ENCODE results near the gene SLC38A2. TPM values are rescaled to one million over a fixed set of nuclear protein-coding genes. Genes with fewer than 3 reads are reported as not detected.

The SLC38A2 gene
- polyA plus RNA-seq, 1 donor from 2014 or later = 143 TPM

DNA sequence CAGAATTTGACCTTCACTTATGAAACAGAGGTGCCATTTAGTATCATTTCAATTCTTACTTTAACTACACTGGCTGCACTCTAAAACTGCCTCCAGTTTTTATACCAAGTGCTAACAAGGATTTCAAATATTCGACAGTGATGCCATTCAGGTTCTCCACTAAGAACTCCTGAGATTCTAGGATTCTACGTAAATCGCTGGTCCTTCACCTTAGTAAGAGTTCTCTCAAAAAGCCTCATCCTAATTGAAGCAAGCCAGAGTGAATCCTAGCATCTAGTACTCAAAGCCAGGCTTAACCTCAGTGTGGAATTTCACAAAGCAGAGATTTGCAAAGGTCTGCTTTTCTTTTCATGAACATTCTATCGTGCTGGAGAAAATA, 3.5 kb downstream of the SLC38A2 start:
- Histone ChIP-seq H3K4me2 (ENCODE audit: low read length) (peak overlapping the region; percentile 89), H3K9me2 (ENCODE audit: insufficient read depth, low read length) (no peaks in the 10 kb centered on the region), H3K27ac (ENCODE audit: low read length) (no peak overlapping the region), H3K27me3 (ENCODE audit: insufficient read depth, low read depth, low read length) (no peaks in the 10 kb centered on the region), H2AFZ (ENCODE audit: low read depth, low read length) (no peak overlapping the region), H3F3A (ENCODE audit: insufficient read depth, low read length, poor library complexity, severe bottlenecking) (no peaks in the 10 kb centered on the region), H3K79me2 (replicated peaks; ENCODE audit: insufficient read depth, low read length) (peaks cover 69% of the 10 kb centered on the region), H3K4me3 (ENCODE audit: low read length) (peak overlapping the region; percentile 90), H3K9ac (ENCODE audit: low read length) (peak overlapping the region; percentile 11), H4K20me1 (ENCODE audit: insufficient read depth) (peaks cover 11% of the 10 kb centered on the region), H3K36me3 (ENCODE audit: insufficient read depth, low read length) (peaks cover 29% of the 10 kb centered on the region), H3K9me3 (ENCODE audit: low read length) (no peaks in the 10 kb centered on the region)
- TF ChIP-seq EP300 (conservative IDR thresholded peaks at IDR 0.05; ENCODE audit: poor library complexity, severe bottlenecking) (no peak), EZH2 (IDR thresholded peaks at IDR 0.05; ENCODE audit: borderline replicate concordance, insufficient read depth, low read length, poor library complexity, severe bottlenecking) (no peak), POLR2AphosphoS5 (IDR thresholded peaks at IDR 0.05) (no peak), RAD21 (conservative IDR thresholded peaks at IDR 0.05) (no peak), MXI1 (conservative IDR thresholded peaks at IDR 0.05; ENCODE audit: poor library complexity, severe bottlenecking) (no peak), SMC3 (conservative IDR thresholded peaks at IDR 0.05; ENCODE audit: poor library complexity) (no peak), TAF1 (IDR thresholded peaks at IDR 0.05; ENCODE audit: low read depth) (no peak)
- TF ChIP-seq, protein P1, sequence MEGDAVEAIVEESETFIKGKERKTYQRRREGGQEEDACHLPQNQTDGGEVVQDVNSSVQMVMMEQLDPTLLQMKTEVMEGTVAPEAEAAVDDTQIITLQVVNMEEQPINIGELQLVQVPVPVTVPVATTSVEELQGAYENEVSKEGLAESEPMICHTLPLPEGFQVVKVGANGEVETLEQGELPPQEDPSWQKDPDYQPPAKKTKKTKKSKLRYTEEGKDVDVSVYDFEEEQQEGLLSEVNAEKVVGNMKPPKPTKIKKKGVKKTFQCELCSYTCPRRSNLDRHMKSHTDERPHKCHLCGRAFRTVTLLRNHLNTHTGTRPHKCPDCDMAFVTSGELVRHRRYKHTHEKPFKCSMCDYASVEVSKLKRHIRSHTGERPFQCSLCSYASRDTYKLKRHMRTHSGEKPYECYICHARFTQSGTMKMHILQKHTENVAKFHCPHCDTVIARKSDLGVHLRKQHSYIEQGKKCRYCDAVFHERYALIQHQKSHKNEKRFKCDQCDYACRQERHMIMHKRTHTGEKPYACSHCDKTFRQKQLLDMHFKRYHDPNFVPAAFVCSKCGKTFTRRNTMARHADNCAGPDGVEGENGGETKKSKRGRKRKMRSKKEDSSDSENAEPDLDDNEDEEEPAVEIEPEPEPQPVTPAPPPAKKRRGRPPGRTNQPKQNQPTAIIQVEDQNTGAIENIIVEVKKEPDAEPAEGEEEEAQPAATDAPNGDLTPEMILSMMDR (IDR thresholded peaks at IDR 0.05; ENCODE audit: poor library complexity, severe bottlenecking) = no peak
- TF ChIP-seq, protein P2, sequence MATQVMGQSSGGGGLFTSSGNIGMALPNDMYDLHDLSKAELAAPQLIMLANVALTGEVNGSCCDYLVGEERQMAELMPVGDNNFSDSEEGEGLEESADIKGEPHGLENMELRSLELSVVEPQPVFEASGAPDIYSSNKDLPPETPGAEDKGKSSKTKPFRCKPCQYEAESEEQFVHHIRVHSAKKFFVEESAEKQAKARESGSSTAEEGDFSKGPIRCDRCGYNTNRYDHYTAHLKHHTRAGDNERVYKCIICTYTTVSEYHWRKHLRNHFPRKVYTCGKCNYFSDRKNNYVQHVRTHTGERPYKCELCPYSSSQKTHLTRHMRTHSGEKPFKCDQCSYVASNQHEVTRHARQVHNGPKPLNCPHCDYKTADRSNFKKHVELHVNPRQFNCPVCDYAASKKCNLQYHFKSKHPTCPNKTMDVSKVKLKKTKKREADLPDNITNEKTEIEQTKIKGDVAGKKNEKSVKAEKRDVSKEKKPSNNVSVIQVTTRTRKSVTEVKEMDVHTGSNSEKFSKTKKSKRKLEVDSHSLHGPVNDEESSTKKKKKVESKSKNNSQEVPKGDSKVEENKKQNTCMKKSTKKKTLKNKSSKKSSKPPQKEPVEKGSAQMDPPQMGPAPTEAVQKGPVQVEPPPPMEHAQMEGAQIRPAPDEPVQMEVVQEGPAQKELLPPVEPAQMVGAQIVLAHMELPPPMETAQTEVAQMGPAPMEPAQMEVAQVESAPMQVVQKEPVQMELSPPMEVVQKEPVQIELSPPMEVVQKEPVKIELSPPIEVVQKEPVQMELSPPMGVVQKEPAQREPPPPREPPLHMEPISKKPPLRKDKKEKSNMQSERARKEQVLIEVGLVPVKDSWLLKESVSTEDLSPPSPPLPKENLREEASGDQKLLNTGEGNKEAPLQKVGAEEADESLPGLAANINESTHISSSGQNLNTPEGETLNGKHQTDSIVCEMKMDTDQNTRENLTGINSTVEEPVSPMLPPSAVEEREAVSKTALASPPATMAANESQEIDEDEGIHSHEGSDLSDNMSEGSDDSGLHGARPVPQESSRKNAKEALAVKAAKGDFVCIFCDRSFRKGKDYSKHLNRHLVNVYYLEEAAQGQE (IDR thresholded peaks at IDR 0.05; ENCODE audit: borderline replicate concordance) = no peak

DNA sequence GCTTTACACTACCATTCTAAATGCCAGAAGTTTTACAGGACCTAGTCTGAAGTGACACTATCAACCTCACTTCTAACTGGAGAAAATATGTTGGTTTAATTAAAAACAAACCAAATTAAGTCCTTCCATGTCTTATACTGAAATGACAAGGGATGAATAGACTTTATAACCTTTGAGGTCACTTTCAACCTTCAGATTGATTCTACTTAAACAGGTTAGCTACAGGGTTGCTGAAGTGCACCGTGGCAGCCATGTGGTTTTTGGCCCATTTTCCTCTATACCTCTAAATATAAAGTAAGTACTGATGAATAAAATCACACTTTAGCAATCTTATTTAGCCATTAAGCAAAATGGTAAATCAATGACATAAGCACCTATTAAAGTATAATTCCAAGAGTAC, 3.9 kb downstream of the SLC38A2 start:
- H3K9me2 ChIP-seq (ENCODE audit: insufficient read depth, low read length) = no peaks in the 10 kb centered on the region
- H3K36me3 ChIP-seq (ENCODE audit: insufficient read depth, low read length) = peaks cover 33% of the 10 kb centered on the region
- H3K9ac ChIP-seq (ENCODE audit: low read length) = no peak overlapping the region
- peaks cover 11% of the 10 kb centered on the region for H4K20me1 ChIP-seq (ENCODE audit: insufficient read depth)
- no peaks in the 10 kb centered on the region for H3K9me3 ChIP-seq (ENCODE audit: low read length)
- TF ChIP-seq, protein P2 (IDR thresholded peaks at IDR 0.05; ENCODE audit: borderline replicate concordance) = no peak
- TF ChIP-seq EP300 (conservative IDR thresholded peaks at IDR 0.05; ENCODE audit: poor library complexity, severe bottlenecking) (no peak), EZH2 (IDR thresholded peaks at IDR 0.05; ENCODE audit: borderline replicate concordance, insufficient read depth, low read length, poor library complexity, severe bottlenecking) (no peak), RAD21 (conservative IDR thresholded peaks at IDR 0.05) (no peak), POLR2AphosphoS5 (IDR thresholded peaks at IDR 0.05) (no peak), SMC3 (conservative IDR thresholded peaks at IDR 0.05; ENCODE audit: poor library complexity) (no peak)
- TF ChIP-seq, protein P1 (IDR thresholded peaks at IDR 0.05; ENCODE audit: poor library complexity, severe bottlenecking) = no peak
- no peak overlapping the region for H3K27ac ChIP-seq (ENCODE audit: low read length)
- H3K27me3 ChIP-seq (ENCODE audit: insufficient read depth, low read depth, low read length) = no peaks in the 10 kb centered on the region
- H3F3A ChIP-seq (ENCODE audit: insufficient read depth, low read length, poor library complexity, severe bottlenecking) = no peaks in the 10 kb centered on the region
- peaks cover 69% of the 10 kb centered on the region for H3K79me2 ChIP-seq (replicated peaks; ENCODE audit: insufficient read depth, low read length)
- no peak overlapping the region for H2AFZ ChIP-seq (ENCODE audit: low read depth, low read length)
- H3K4me3 ChIP-seq (ENCODE audit: low read length) = peak overlapping the region; percentile 90
- peak overlapping the region; percentile 89 for H3K4me2 ChIP-seq (ENCODE audit: low read length)
